GM12874 (cell line): ENCODE data around the gene ELOA.
A peak's percentile ranks its signal among the peaks of the same experiment; 100 is the strongest.

Source experiments
- TF ChIP-seq, protein P1 (sequence below): IDR thresholded peaks from 2 replicates; pipeline ENCODE4 v1.5.1; 2011; ENCODE audit warnings: low read depth, mild to moderate bottlenecking, control low read depth, low read length, moderate library complexity; ENCODE audit not compliant: insufficient read depth

Gene ELOA

DNA sequence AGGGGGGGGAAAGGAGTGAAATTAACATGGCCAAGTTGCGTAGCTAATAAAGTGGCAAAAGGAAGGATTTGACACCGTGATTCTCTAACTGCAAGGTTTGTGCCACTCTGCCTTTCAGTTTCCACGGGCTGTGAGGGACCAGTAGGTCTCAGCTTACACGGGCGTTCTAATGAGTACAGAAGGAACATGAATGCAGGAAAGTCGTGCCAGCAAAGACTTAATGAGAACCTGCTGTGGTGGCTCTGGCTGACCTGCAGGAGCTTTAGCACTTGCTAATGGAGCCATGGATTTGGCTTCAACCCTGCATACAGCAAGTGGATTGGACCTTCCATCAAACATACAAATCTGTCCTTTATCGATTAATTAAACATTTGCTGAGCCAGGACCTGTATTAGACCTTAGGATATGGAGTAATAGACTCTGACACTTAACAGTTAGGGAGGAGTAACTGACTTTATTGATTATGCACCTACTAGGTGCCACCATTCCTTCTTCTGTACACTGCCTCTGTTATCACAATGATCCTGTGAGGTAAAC lies 19.8 kb downstream of the ELOA start:
- TF ChIP-seq, protein P1, sequence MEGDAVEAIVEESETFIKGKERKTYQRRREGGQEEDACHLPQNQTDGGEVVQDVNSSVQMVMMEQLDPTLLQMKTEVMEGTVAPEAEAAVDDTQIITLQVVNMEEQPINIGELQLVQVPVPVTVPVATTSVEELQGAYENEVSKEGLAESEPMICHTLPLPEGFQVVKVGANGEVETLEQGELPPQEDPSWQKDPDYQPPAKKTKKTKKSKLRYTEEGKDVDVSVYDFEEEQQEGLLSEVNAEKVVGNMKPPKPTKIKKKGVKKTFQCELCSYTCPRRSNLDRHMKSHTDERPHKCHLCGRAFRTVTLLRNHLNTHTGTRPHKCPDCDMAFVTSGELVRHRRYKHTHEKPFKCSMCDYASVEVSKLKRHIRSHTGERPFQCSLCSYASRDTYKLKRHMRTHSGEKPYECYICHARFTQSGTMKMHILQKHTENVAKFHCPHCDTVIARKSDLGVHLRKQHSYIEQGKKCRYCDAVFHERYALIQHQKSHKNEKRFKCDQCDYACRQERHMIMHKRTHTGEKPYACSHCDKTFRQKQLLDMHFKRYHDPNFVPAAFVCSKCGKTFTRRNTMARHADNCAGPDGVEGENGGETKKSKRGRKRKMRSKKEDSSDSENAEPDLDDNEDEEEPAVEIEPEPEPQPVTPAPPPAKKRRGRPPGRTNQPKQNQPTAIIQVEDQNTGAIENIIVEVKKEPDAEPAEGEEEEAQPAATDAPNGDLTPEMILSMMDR, result no peak

DNA sequence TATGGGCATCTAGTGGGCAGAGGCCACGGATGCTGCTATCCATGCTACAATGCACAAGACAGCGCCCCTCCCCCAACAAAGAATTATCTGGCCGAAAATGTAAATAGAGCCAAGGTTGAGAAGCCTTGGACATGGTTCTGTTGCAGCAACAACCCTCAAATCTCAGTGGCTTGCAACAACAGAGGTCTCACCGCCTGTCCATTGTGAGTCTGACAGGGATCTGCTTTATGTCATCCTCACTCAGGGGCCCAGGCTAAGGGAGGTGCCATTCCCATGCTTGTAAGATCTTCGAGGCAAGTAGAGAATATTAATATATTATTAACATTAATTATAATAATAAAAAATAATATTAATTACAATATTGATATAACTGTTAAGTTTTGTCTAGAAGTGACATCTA lies 25.5 kb downstream of the ELOA start:
- TF ChIP-seq, protein P1, result no peak

DNA sequence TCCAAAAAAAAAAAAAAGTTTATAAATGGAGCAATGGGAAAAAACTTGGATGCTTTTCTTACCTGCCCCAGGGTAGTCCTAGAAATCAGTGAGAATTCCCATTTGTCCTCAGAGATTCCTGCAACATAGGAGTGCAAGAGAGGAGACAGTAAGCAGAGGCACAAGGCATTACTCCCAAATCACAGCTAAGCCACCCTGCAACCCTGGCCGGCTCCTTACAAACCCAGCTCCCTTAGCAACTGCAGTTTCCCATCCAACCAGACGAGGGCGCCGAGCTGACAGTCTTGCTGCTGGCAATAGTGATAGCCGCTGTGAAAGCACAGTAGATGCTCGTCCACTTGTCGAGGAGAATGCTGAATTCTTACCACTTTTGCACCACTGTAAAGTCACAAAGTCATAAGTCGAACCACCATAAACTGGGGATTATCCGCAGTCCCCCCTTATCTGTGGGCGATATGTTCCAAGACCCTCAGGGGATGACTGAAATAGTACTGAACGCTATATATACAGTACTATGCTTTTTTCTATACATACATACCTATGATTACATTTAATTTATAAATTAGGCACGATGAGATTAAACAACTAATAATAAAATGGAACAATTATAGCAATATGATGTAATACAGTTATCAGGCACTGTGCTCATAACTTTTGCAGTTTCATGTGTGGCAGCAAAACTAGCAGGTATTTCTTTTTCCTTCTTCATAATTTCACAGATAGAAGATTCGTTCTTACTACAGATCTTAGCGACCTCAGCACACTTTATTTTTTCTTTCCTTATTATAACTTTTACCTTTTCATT lies 29.0 kb downstream of the ELOA start:
- TF ChIP-seq, protein P1, result peak; percentile 93

DNA sequence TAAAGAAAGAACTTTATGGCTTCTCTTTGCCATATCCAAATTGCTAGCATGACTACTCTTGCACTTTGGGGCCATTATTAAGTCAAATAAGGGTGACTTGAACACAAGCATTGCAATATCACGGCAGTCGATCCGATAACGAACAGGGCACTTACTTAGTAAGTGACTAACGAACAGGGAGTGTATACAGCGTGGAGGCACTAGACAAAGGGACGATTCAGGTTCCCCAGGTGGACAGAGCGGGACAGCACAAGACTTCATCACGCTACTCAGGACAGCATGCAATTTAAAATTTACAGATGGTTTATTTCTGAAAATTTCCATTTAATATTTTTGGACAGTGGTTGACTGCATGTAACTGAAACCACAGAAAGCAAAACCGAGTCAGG lies 29.6 kb downstream of the ELOA start:
- TF ChIP-seq, protein P1, result no peak

DNA sequence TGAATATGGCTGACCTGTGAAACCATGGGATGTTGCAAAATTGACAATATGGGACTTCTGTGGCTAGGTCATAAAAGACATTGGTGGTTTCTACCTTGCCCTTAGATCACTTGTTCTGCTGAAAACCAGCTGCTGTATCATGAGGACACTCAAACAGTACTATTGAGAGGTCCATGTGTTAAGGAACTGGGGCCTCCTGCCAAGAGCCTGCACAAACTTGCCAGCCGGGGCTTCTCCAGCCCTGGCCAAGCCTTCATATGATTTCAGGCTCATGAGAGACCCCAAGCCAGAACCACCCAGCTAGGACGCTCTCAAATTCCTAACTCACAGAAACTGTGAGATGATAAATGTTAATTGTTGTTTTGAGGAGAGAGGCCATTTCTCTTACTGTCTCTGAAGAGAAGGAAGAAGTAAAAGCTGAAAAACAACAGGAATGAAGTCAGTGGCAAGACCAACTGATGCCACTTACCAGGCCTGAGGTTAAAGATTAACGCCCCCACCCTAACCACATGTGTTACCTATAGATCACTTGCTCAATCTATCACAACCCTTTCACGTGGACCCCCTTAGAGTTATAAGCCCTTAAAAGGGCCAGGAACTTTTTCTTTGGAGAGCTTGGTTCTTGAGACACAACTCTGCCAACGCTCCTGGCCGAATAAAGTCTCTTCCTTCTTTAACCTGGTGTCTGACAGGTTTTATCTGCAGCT lies 31.1 kb downstream of the ELOA start:
- TF ChIP-seq, protein P1, result no peak

DNA sequence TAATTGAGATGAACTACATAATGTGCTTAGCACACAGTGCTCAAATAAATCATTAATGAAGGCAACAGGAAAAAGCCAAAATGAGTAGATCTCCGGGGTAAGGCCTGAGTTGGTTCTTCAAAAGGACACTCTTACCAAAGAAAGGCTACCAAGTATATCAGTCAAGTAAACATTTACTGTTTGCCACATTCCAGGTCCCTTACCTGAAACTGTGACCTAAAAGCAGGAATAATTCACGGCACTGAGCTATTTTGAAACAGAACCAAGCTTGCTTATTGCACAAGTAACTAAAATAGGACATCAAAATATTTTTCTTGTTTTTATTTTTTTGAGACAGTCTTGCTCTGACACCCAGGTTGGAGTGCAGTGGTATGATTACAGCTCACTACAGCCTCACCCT lies 32.9 kb downstream of the ELOA start:
- TF ChIP-seq, protein P1, result no peak

DNA sequence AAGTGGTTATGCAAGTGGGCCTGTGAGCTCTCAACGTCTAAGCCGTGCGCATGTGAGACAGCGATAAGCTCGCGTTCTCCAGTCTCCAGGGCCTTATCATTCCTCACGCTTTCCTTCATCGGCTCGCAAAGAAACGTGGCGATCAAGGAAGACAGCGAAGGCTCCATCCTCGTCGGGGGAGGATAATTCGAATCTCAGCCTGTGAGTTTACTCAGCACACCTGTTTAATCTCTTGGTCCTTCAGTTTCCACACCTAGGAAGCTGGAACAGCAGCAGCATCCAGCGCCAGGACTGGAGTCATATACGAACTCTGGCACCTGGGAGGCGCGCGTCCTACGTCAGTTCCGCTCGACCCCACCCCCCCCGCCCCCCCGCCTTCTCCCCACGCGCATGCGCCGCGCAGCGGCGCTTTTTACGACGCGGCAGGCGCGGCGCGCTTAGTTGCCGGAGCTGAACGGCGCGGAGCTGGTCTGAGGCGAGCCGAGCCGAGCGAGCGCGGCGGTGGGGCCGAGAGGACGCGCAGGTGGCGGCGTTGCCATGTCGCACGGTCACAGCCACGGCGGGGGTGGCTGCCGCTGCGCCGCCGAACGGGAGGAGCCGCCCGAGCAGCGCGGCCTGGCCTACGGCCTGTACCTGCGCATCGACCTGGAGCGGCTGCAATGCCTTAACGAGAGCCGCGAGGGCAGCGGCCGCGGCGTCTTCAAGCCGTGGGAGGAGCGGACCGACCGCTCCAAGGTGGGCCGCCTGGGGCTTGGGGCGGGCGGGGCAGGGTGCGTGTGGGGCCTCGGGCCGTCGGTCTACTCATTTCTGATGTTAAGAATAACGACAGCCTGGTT lies 34.9 kb downstream of the ELOA start, which contains the start of gene PITHD1:
Gene PITHD1 (plus strand): TSS at position 440 of the 836 bp plus-strand sequence. CDS start 98 bp downstream, at position 538.
- TF ChIP-seq, protein P1, result no peak
